ENCODE results near the gene GPC5. TPM values are rescaled to one million over a fixed set of nuclear protein-coding genes. Genes with fewer than 3 reads are reported as not detected.

The GPC5 gene
- total RNA-seq, 1 donor, result not detected

DNA sequence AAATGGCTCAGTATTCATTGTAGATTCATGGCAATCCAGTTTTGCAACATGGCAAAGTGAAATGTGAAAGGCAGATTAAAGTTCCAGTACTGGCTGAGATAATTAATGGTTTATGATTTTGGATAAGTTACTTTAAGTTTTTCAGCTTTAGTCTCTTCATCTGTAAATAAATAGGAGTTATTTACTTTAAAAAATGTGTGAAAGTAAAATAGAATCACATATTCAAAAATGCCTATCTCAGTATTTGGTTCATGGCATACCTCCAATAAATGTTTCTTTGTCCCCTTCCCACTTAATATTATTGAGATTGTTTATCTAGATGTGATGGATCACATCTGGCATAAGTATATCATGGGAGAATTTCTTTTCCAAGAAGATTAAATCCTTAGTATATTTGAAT is 426.0 kb downstream of the GPC5 start:
- no peak overlapping the region for H3K4me3 ChIP-seq (ENCODE audit: low read depth, low read length)
- no peak for DNase-seq (ENCODE audit: low read depth)
- no peak for TF ChIP-seq CTCF (IDR thresholded peaks at IDR 0.05; ENCODE audit: insufficient read depth, low read depth, low read length)

DNA sequence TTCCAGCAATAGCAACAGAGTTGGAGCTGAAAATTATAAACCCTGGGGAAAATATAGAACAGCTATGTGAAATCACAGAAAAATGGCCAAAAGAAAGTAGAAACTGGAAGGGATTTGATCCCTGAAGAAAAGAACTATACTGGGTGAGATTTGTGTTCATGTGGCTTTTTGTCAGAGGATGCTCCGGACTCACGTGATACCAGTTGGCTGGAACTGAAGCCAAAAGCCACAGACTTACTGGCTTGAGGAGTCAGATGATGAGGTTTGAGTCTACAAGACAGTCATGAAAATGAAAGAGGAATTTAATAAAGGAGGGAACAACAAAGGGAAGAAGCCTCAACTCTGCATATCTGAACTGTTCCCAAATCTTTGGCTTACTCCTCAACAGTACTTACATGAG is 427.1 kb downstream of the GPC5 start:
- TF ChIP-seq CTCF (IDR thresholded peaks at IDR 0.05; ENCODE audit: insufficient read depth, low read depth, low read length), result no peak
- DNase-seq (ENCODE audit: low read depth), result no peak
- H3K4me3 ChIP-seq (ENCODE audit: low read depth, low read length), result no peak overlapping the region

DNA sequence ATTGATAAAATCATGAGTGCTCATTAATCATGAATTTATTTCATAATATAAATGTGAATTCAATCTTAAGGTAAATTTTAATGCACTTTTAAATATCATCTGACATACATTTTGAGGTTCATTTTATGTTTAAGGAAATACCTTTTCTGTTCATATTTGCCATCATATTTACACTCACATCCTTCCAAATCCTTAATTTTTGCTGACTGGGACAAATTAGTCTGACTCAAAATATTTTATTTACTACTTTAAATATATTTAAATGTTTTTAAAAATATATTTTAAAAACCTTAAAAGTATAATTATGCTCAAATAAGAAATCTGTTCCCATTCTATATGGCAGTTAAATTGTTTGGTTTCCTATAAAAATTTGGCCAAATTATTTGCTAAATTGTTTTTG is 438.1 kb downstream of the GPC5 start:
- DNase-seq (ENCODE audit: low read depth), result no peak
- TF ChIP-seq CTCF (IDR thresholded peaks at IDR 0.05; ENCODE audit: insufficient read depth, low read depth, low read length), result no peak
- no peak overlapping the region for H3K4me3 ChIP-seq (ENCODE audit: low read depth, low read length)

- no peak overlapping the region for H3K4me3 ChIP-seq (ENCODE audit: low read depth, low read length)
- no peak for DNase-seq (ENCODE audit: low read depth)
- TF ChIP-seq CTCF (IDR thresholded peaks at IDR 0.05; ENCODE audit: insufficient read depth, low read depth, low read length), result no peak
Measured at GRCh38 chr13:91845612-91846011, 447.2 kb downstream of the GPC5 start.

DNA sequence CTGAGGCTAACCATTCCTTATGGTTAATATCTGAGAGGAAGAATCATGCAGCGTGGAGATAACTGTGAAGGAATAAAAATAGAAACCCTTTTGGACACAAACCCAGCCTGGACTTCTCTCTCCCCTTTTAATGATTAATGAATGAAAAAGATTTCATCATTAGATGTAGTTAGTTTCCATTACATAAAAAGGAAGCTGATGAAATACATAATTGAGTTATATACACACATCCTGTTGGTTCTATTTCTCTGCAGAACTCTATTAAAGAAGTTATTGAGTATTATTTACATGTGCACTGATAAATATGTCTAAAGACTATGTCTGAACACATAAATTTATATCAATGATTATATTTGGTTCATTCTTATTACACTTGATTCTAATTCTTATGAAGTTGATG is 465.3 kb downstream of the GPC5 start:
- TF ChIP-seq CTCF (IDR thresholded peaks at IDR 0.05; ENCODE audit: insufficient read depth, low read depth, low read length), result no peak
- no peak overlapping the region for H3K4me3 ChIP-seq (ENCODE audit: low read depth, low read length)
- DNase-seq (ENCODE audit: low read depth), result no peak

- no peak overlapping the region for H3K4me3 ChIP-seq (ENCODE audit: low read depth, low read length)
- no peak for TF ChIP-seq CTCF (IDR thresholded peaks at IDR 0.05; ENCODE audit: insufficient read depth, low read depth, low read length)
- no peak for DNase-seq (ENCODE audit: low read depth)
Measured at GRCh38 chr13:91868351-91868750, 469.9 kb downstream of the GPC5 start.

GRCh38 chr13:91878491-91878890 is 480.1 kb downstream of the GPC5 start:
- H3K4me3 ChIP-seq (ENCODE audit: low read depth, low read length), result no peak overlapping the region
- no peak for DNase-seq (ENCODE audit: low read depth)
- TF ChIP-seq CTCF (IDR thresholded peaks at IDR 0.05; ENCODE audit: insufficient read depth, low read depth, low read length), result no peak
